ENCODE results near the gene OR5B3. TPM values are rescaled to one million over a fixed set of nuclear protein-coding genes. Genes with fewer than 3 reads are reported as not detected.

The OR5B3 gene
- total RNA-seq (not detected), total RNA-seq (0 reads per million in 29 experiments)
- not detected for total RNA-seq (2013)

GRCh38 chr11:58406774-58407173 is at the start of gene OR5B3:
Gene OR5B3, minus strand, starts transcription at chr11:58406874. Its CDS starts 3,465 bp downstream, at chr11:58403409.
- Histone ChIP-seq H3K4me1 (ENCODE audit: control insufficient read depth in 1 of 2, extremely low read depth in 1 of 2, insufficient read depth in 2 of 2, low read length in 2 of 2) (no peaks in the 10 kb centered on the region), H3K4me3 (ENCODE audit: control insufficient read depth in 1 of 2, extremely low read depth in 1 of 2, low read length in 1 of 2) (no peak within 1 kb of the TSS), H3K36me3 (ENCODE audit: control insufficient read depth in 2 of 2, extremely low read depth in 1 of 2, insufficient read depth in 1 of 2, low read length in 1 of 2) (no peaks in the 10 kb centered on the region), H3K27ac (ENCODE audit: low read length) (no peak within 1 kb of the TSS), H3K27me3 (replicated peaks in 1 of 2; ENCODE audit: control insufficient read depth in 2 of 2, extremely low read depth in 1 of 2, insufficient read depth in 2 of 2, low read length in 1 of 2) (peaks cover 0 to 3% of the 10 kb centered on the region in 2 experiments), H3K9me3 (no peaks in the 10 kb centered on the region)
- ATAC-seq (replicated peaks in 1 of 4) (no peak), DNase-seq (no peak)
- peaks cover 11 to 38% (median 28%) of the 10 kb centered on the region in 3 donors for H3K9me3 Mint-ChIP-seq
- no peaks in the 10 kb centered on the region for H3K4me1 Mint-ChIP-seq
- ChIA-PET CTCF (no interaction called here), POLR2A (no interaction called here)
- H3K36me3 Mint-ChIP-seq: no peaks in the 10 kb centered on the region
- no peak within 1 kb of the TSS for H3K27ac Mint-ChIP-seq
- no peak within 1 kb of the TSS for H3K4me3 Mint-ChIP-seq
- no CpG with 5 or more reads among the region's 1 CpG for WGBS (ENCODE audit: insufficient coverage)
- H3K27me3 Mint-ChIP-seq: peaks cover 3 to 10% of the 10 kb centered on the region in 2 donors

GRCh38 chr11:58451585-58451984 is 44.9 kb upstream of the OR5B3 start:
- no peak for DNase-seq
- H3K27me3 Mint-ChIP-seq: peaks cover 14 to 20% of the 10 kb centered on the region in 2 donors
- H3K27ac ChIP-seq (ENCODE audit: low read length): no peak overlapping the region
- no peak overlapping the region for H3K27ac Mint-ChIP-seq
- no peak for ATAC-seq (replicated peaks in 1 of 4)
- ChIA-PET CTCF (no interaction called here), POLR2A (no interaction called here)
- H3K9me3 ChIP-seq: no peaks in the 10 kb centered on the region
- H3K4me1 Mint-ChIP-seq: peaks cover 0 to 7% (median 5%) of the 10 kb centered on the region in 3 donors
- H3K9me3 Mint-ChIP-seq: peaks cover 0 to 10% (median 3%) of the 10 kb centered on the region in 3 donors
- WGBS (ENCODE audit: insufficient coverage): no CpG with 5 or more reads among the region's 3 CpGs
- H3K4me3 Mint-ChIP-seq: no peak overlapping the region
- no peaks in the 10 kb centered on the region for H3K36me3 ChIP-seq (ENCODE audit: control insufficient read depth in 2 of 2, extremely low read depth in 1 of 2, insufficient read depth in 1 of 2, low read length in 1 of 2)
- H3K4me1 ChIP-seq (ENCODE audit: control insufficient read depth in 1 of 2, extremely low read depth in 1 of 2, insufficient read depth in 2 of 2, low read length in 2 of 2): no peaks in the 10 kb centered on the region
- no peaks in the 10 kb centered on the region for H3K27me3 ChIP-seq (replicated peaks in 1 of 2; ENCODE audit: control insufficient read depth in 2 of 2, extremely low read depth in 1 of 2, insufficient read depth in 2 of 2, low read length in 1 of 2)
- no peaks in the 10 kb centered on the region for H3K36me3 Mint-ChIP-seq
- no peak overlapping the region for H3K4me3 ChIP-seq (ENCODE audit: control insufficient read depth in 1 of 2, extremely low read depth in 1 of 2, low read length in 1 of 2)

- Mint-ChIP-seq H3K36me3 (no peaks in the 10 kb centered on the region), H3K27me3 (peaks cover 10 to 27% of the 10 kb centered on the region in 2 donors), H3K4me1 (peaks cover 0 to 1% (median under 1%) of the 10 kb centered on the region in 3 donors), H3K27ac (no peak overlapping the region), H3K9me3 (peaks cover 3 to 15% (median 4%) of the 10 kb centered on the region in 3 donors), H3K4me3 (no peak overlapping the region)
- DNase-seq (no peak), ATAC-seq (replicated peaks in 1 of 4) (no peak)
- H3K4me3 ChIP-seq (ENCODE audit: control insufficient read depth in 1 of 2, extremely low read depth in 1 of 2, low read length in 1 of 2): no peak overlapping the region
- H3K36me3 ChIP-seq (ENCODE audit: control insufficient read depth in 2 of 2, extremely low read depth in 1 of 2, insufficient read depth in 1 of 2, low read length in 1 of 2): no peaks in the 10 kb centered on the region
- H3K4me1 ChIP-seq (ENCODE audit: control insufficient read depth in 1 of 2, extremely low read depth in 1 of 2, insufficient read depth in 2 of 2, low read length in 2 of 2): no peaks in the 10 kb centered on the region
- no CpG with 5 or more reads among the region's 6 CpGs for WGBS (ENCODE audit: insufficient coverage)
- H3K27me3 ChIP-seq (replicated peaks in 1 of 2; ENCODE audit: control insufficient read depth in 2 of 2, extremely low read depth in 1 of 2, insufficient read depth in 2 of 2, low read length in 1 of 2): peaks cover 0 to 9% of the 10 kb centered on the region in 2 experiments
- H3K9me3 ChIP-seq: no peaks in the 10 kb centered on the region
- ChIA-PET CTCF (no interaction called here), POLR2A (no interaction called here)
- no peak overlapping the region for H3K27ac ChIP-seq (ENCODE audit: low read length)
Observed at GRCh38 chr11:58446294-58446693, 39.6 kb upstream of the OR5B3 start.

GRCh38 chr11:58444300-58444699 is 37.6 kb upstream of the OR5B3 start:
- ATAC-seq (replicated peaks in 1 of 4) (no peak), DNase-seq (no peak)
- H3K4me3 ChIP-seq (ENCODE audit: control insufficient read depth in 1 of 2, extremely low read depth in 1 of 2, low read length in 1 of 2): no peak overlapping the region
- POLR2A ChIA-PET: no interaction called here
- no peak overlapping the region for H3K27ac ChIP-seq (ENCODE audit: low read length)
- 90% methylated on average over 2 of the region's 2 CpGs for WGBS (ENCODE audit: insufficient coverage)
- peaks cover 11 to 20% of the 10 kb centered on the region in 2 donors for H3K27me3 Mint-ChIP-seq
- H3K36me3 Mint-ChIP-seq: no peaks in the 10 kb centered on the region
- H3K27ac Mint-ChIP-seq: no peak overlapping the region
- no peaks in the 10 kb centered on the region for H3K36me3 ChIP-seq (ENCODE audit: control insufficient read depth in 2 of 2, extremely low read depth in 1 of 2, insufficient read depth in 1 of 2, low read length in 1 of 2)
- peaks cover 4 to 10% (median 6%) of the 10 kb centered on the region in 3 donors for H3K9me3 Mint-ChIP-seq
- no peak overlapping the region for H3K4me3 Mint-ChIP-seq
- H3K4me1 Mint-ChIP-seq: no peaks in the 10 kb centered on the region
- no peaks in the 10 kb centered on the region for H3K9me3 ChIP-seq
- peaks cover 0 to 9% of the 10 kb centered on the region in 2 experiments for H3K27me3 ChIP-seq (replicated peaks in 1 of 2; ENCODE audit: control insufficient read depth in 2 of 2, extremely low read depth in 1 of 2, insufficient read depth in 2 of 2, low read length in 1 of 2)
- CTCF ChIA-PET: no interaction called here
- H3K4me1 ChIP-seq (ENCODE audit: control insufficient read depth in 1 of 2, extremely low read depth in 1 of 2, insufficient read depth in 2 of 2, low read length in 2 of 2): no peaks in the 10 kb centered on the region

DNA sequence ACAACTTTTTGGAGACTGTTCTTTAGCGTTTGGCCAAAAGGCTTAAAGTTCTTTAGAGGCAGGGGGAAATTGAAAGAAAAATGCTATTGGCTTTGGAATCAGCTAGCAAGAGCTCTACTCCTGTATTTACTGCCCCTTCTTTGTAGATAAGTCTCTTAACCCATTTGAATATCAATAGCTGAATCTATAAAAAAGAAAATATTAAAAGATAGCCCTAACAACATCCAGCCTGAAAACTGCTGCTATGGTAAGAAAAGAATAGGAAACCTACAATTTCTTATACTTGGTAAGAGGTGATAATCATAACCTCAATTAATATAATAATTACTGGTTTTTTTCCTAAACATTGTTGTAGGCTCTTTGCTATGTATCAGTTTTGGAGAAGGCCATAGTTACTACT is 35.5 kb upstream of the OR5B3 start, which contains the start of gene OR5B12:
Gene OR5B12 (minus strand): TSS at position 101 of the 400 bp plus-strand sequence. CDS start 2,085 bp downstream, outside the sequence.
- no peak within 1 kb of the TSS for H3K4me3 ChIP-seq (ENCODE audit: control insufficient read depth in 1 of 2, extremely low read depth in 1 of 2, low read length in 1 of 2)
- no peaks in the 10 kb centered on the region for H3K36me3 ChIP-seq (ENCODE audit: control insufficient read depth in 2 of 2, extremely low read depth in 1 of 2, insufficient read depth in 1 of 2, low read length in 1 of 2)
- no peak for ATAC-seq (replicated peaks in 1 of 4)
- Mint-ChIP-seq H3K36me3 (no peaks in the 10 kb centered on the region), H3K9me3 (peaks cover 6 to 8% (median 7%) of the 10 kb centered on the region in 3 donors), H3K4me1 (no peaks in the 10 kb centered on the region), H3K27ac (no peak within 1 kb of the TSS), H3K27me3 (peaks cover 13 to 14% of the 10 kb centered on the region in 2 donors), H3K4me3 (no peak within 1 kb of the TSS)
- no peaks in the 10 kb centered on the region for H3K9me3 ChIP-seq
- no peak within 1 kb of the TSS for H3K27ac ChIP-seq (ENCODE audit: low read length)
- WGBS (ENCODE audit: insufficient coverage): no CpG with 5 or more reads among the region's 1 CpG
- ChIA-PET CTCF (no interaction called here), POLR2A (no interaction called here)
- H3K4me1 ChIP-seq (ENCODE audit: control insufficient read depth in 1 of 2, extremely low read depth in 1 of 2, insufficient read depth in 2 of 2, low read length in 2 of 2): no peaks in the 10 kb centered on the region
- peaks cover 0 to 9% of the 10 kb centered on the region in 2 experiments for H3K27me3 ChIP-seq (replicated peaks in 1 of 2; ENCODE audit: control insufficient read depth in 2 of 2, extremely low read depth in 1 of 2, insufficient read depth in 2 of 2, low read length in 1 of 2)
- DNase-seq: no peak

- Mint-ChIP-seq H3K4me3 (no peak overlapping the region), H3K4me1 (no peaks in the 10 kb centered on the region), H3K36me3 (no peaks in the 10 kb centered on the region), H3K9me3 (peaks cover 0 to 5% (median 2%) of the 10 kb centered on the region in 3 donors), H3K27me3 (peaks cover 4 to 9% of the 10 kb centered on the region in 2 donors), H3K27ac (no peak overlapping the region)
- no peaks in the 10 kb centered on the region for H3K4me1 ChIP-seq (ENCODE audit: control insufficient read depth in 1 of 2, extremely low read depth in 1 of 2, insufficient read depth in 2 of 2, low read length in 2 of 2)
- CTCF ChIA-PET: no interaction called here
- no peak overlapping the region for H3K4me3 ChIP-seq (ENCODE audit: control insufficient read depth in 1 of 2, extremely low read depth in 1 of 2, low read length in 1 of 2)
- ATAC-seq (replicated peaks in 1 of 4): no peak
- DNase-seq: no peak
- H3K36me3 ChIP-seq (ENCODE audit: control insufficient read depth in 2 of 2, extremely low read depth in 1 of 2, insufficient read depth in 1 of 2, low read length in 1 of 2): no peaks in the 10 kb centered on the region
- H3K27ac ChIP-seq (ENCODE audit: low read length): no peak overlapping the region
- POLR2A ChIA-PET: no interaction called here
- no peaks in the 10 kb centered on the region for H3K9me3 ChIP-seq
- peaks cover 0 to 3% of the 10 kb centered on the region in 2 experiments for H3K27me3 ChIP-seq (replicated peaks in 1 of 2; ENCODE audit: control insufficient read depth in 2 of 2, extremely low read depth in 1 of 2, insufficient read depth in 2 of 2, low read length in 1 of 2)
- 58% methylated on average over 4 of the region's 4 CpGs for WGBS (ENCODE audit: insufficient coverage)
Observed at GRCh38 chr11:58438486-58438885, 31.8 kb upstream of the OR5B3 start.

GRCh38 chr11:58434217-58434616 is 27.5 kb upstream of the OR5B3 start:
- H3K36me3 Mint-ChIP-seq: no peaks in the 10 kb centered on the region
- Histone ChIP-seq H3K9me3 (no peaks in the 10 kb centered on the region), H3K36me3 (ENCODE audit: control insufficient read depth in 2 of 2, extremely low read depth in 1 of 2, insufficient read depth in 1 of 2, low read length in 1 of 2) (no peaks in the 10 kb centered on the region), H3K27ac (ENCODE audit: low read length) (no peak overlapping the region), H3K27me3 (replicated peaks in 1 of 2; ENCODE audit: control insufficient read depth in 2 of 2, extremely low read depth in 1 of 2, insufficient read depth in 2 of 2, low read length in 1 of 2) (no peaks in the 10 kb centered on the region), H3K4me1 (ENCODE audit: control insufficient read depth in 1 of 2, extremely low read depth in 1 of 2, insufficient read depth in 2 of 2, low read length in 2 of 2) (no peaks in the 10 kb centered on the region), H3K4me3 (ENCODE audit: control insufficient read depth in 1 of 2, extremely low read depth in 1 of 2, low read length in 1 of 2) (no peak overlapping the region)
- H3K9me3 Mint-ChIP-seq: peaks cover under 1 to 5% (median 2%) of the 10 kb centered on the region in 3 donors
- no peak overlapping the region for H3K4me3 Mint-ChIP-seq
- ATAC-seq (replicated peaks in 1 of 4) (no peak), DNase-seq (no peak)
- ChIA-PET CTCF (no interaction called here), POLR2A (no interaction called here)
- 100% methylated on average over 2 of the region's 3 CpGs for WGBS (ENCODE audit: insufficient coverage)
- no peaks in the 10 kb centered on the region for H3K4me1 Mint-ChIP-seq
- H3K27ac Mint-ChIP-seq: no peak overlapping the region
- H3K27me3 Mint-ChIP-seq: peaks cover 1 to 7% of the 10 kb centered on the region in 2 donors

Measured in T-cell (primary cell).